ENCODE data around the gene CHD5.

The CHD5 gene

DNA sequence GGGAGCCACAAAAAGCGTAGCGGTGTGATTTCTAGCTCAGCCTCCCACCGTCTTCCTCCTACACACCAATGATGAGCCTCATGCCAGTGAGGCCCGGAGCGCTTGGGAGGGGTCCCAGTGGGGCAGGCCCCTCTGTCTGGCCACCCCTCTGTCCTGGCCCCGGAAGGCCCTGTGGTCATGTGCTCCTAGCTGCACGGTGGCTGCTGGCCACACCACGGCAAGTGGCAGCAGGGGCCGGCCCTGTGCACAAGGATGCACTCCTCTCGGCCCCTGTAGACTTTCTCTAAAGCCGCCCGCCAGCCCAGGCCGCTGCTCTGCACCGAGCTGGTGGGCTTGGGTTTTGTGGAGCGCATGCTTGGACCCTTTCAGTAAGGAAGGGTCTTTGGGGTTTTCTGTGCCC is 80.8 kb downstream of the CHD5 start:
- no peak for DNase-seq (ENCODE audit: low read depth, low spot score)
- H3K4me1 ChIP-seq (ENCODE audit: control insufficient read depth, insufficient read depth, low read length), result peaks cover 3% of the 10 kb centered on the region
- H3K36me3 ChIP-seq (ENCODE audit: control insufficient read depth, insufficient read depth, low read length), result no peaks in the 10 kb centered on the region
- H3K4me3 ChIP-seq (ENCODE audit: low read length), result no peak overlapping the region
- H3K9me3 ChIP-seq (ENCODE audit: control insufficient read depth, insufficient read depth, low read length), result no peaks in the 10 kb centered on the region
- H3K27me3 ChIP-seq (ENCODE audit: control insufficient read depth, insufficient read depth, low read length), result no peaks in the 10 kb centered on the region
- WGBS (ENCODE audit: insufficient coverage, insufficient read length), result no CpG with 5 or more reads among the region's 15 CpGs
- no peak overlapping the region for H3K27ac ChIP-seq (ENCODE audit: low read length)

DNA sequence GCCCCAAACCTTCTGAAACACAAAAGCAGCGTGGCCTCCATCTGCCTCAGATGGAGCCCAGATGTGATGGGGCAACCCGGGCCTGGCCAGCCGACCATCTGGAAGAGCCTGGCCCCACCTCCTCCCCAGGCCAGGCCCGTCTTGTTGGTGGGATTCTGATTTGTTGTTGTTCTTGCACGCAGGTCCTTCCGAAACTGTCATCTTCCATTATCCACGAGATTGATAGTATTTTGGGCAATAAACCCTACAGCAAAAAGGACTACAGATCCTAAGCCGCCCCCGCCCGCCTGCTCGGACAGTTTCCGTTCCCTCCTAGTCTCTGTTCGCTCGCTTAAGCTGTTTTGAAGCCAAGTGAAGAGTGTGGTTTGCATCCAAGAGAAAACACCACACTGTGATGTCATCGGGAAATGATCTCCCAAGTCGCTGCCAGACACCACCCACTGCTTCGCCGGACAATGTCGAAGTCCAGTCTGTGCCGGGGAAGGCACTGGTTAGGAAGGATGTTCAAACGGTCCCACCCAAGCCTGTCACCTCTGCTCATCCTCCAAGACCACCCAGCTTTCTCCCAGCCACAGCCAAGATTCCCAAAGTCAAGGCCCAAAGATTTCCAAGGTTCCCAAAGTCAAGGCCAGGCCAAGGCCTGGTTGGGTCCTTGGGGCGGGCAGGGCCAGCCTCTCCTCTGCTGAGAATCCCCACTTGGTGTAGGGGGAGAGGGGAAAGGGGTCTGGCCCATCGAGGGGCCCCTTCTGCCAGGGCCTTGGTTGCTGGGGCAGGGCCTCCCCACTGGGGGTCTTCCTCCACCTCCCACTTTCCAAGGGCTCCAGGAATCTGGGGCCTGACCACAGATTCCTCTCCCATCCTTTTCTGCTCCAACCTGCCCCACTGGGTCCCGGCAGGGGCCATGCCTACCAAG is 81.6 kb downstream of the CHD5 start:
- Histone ChIP-seq H3K36me3 (ENCODE audit: control insufficient read depth, insufficient read depth, low read length) (no peaks in the 10 kb centered on the region), H3K4me1 (ENCODE audit: control insufficient read depth, insufficient read depth, low read length) (peaks cover 3% of the 10 kb centered on the region), H3K27me3 (ENCODE audit: control insufficient read depth, insufficient read depth, low read length) (no peaks in the 10 kb centered on the region), H3K4me3 (ENCODE audit: low read length) (no peak overlapping the region), H3K27ac (ENCODE audit: low read length) (no peak overlapping the region), H3K9me3 (ENCODE audit: control insufficient read depth, insufficient read depth, low read length) (no peaks in the 10 kb centered on the region)
- no CpG with 5 or more reads among the region's 24 CpGs for WGBS (ENCODE audit: insufficient coverage, insufficient read length)
- no peak for DNase-seq (ENCODE audit: low read depth, low spot score)

DNA sequence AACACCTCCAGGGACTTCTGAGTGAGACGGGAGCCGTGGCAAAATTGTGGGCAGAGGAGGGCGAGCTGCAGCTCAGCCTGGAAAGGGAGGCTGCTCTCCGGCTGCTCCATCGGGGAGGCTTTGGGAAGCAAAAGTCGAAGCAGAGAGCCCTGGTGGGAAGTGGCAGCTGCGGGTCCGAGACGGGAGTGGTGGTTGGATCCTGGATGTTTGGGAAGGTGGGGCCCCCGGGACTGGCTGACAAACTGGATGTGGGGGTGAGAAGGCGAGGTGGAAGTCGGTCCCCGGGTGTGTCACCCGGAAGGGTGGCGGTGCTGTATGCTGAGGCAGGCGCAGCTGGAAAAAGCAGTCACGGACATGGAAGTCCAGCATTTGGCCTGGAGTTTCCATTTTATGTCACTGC is 82.3 kb downstream of the CHD5 start:
- H3K9me3 ChIP-seq (ENCODE audit: control insufficient read depth, insufficient read depth, low read length), result no peaks in the 10 kb centered on the region
- H3K27me3 ChIP-seq (ENCODE audit: control insufficient read depth, insufficient read depth, low read length), result no peaks in the 10 kb centered on the region
- no CpG with 5 or more reads among the region's 17 CpGs for WGBS (ENCODE audit: insufficient coverage, insufficient read length)
- no peaks in the 10 kb centered on the region for H3K36me3 ChIP-seq (ENCODE audit: control insufficient read depth, insufficient read depth, low read length)
- H3K4me1 ChIP-seq (ENCODE audit: control insufficient read depth, insufficient read depth, low read length), result peaks cover 3% of the 10 kb centered on the region
- no peak overlapping the region; the same call in 1 of the 2 replicates for H3K4me3 ChIP-seq (ENCODE audit: low read length)
- DNase-seq (ENCODE audit: low read depth, low spot score), result no peak
- H3K27ac ChIP-seq (ENCODE audit: low read length), result no peak overlapping the region

DNA sequence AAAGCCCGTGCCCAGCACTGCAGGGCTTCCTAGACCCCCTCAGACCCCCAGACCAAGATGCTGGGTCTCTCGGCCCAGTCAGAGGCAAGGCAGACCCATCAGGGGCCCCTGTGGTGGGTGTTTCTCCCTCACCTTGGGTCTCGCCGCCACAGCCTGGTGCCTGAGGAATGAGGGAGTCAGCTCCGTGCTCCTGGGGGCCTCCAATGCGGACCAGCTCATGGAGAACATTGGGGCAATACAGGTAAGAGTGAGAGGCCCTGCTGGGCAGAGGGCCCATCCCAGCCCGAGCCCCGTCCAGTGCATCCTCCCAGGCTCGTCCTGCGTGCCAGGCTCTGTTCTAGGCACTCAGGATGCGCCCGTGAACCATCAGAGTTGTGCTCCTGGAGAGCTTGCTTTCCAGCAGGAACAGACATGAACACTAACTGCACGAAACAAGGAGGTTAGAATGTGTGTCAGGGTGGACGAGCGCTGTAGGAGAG is 83.0 kb downstream of the CHD5 start:
- Histone ChIP-seq H3K36me3 (ENCODE audit: control insufficient read depth, insufficient read depth, low read length) (no peaks in the 10 kb centered on the region), H3K4me3 (ENCODE audit: low read length) (no peak overlapping the region), H3K27me3 (ENCODE audit: control insufficient read depth, insufficient read depth, low read length) (no peaks in the 10 kb centered on the region), H3K27ac (ENCODE audit: low read length) (no peak overlapping the region), H3K4me1 (ENCODE audit: control insufficient read depth, insufficient read depth, low read length) (peaks cover 1% of the 10 kb centered on the region; the same call in 1 of the 2 replicates), H3K9me3 (ENCODE audit: control insufficient read depth, insufficient read depth, low read length) (no peaks in the 10 kb centered on the region)
- WGBS (ENCODE audit: insufficient coverage, insufficient read length), result no CpG with 5 or more reads among the region's 15 CpGs
- no peak for DNase-seq (ENCODE audit: low read depth, low spot score)

DNA sequence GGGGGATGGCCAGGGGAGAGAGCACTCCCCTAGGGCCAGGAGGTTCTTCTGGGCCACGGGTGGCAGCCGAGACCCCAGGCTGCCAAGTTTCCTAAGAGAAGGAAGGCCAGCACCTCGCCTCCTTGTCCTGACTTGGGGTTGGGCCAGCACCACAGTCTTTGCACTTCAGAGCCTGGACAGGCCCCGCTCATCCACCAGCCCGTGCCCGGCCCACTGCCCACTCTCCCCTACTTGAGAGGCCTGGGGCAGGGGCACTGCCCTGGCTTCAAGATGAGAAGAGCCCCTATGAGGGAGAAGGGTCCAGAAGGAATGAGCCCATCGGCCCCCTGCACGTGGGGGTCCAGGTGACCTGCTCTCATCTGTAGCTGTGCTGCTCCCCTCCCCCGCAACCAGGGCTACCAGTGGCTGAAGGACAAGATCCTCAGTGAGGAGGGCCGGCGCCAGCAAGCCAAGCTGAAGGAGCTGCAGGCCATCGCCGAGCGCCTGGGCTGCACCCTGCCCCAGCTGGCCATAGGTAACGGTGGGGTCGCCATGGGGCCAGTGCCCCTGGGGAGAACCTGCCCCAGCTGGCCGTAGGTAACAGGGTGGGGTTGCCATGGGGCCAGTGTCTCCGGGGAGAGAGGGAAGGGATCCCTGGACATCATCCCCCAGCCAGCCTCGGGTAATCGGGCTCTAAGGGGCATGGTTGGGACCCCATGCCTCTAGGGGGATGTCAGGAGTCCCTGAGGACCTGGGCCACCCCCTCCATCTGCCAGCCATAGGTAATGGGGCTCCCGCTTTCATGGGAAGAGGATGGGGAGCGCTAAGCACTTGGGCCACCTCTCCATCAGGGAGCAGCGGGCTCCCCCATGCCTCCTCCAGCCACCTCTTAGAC is 83.6 kb downstream of the CHD5 start:
- DNase-seq (ENCODE audit: low read depth, low spot score), result no peak
- H3K36me3 ChIP-seq (ENCODE audit: control insufficient read depth, insufficient read depth, low read length), result no peaks in the 10 kb centered on the region
- H3K4me1 ChIP-seq (ENCODE audit: control insufficient read depth, insufficient read depth, low read length), result peaks cover 1% of the 10 kb centered on the region; the same call in 1 of the 2 replicates
- H3K4me3 ChIP-seq (ENCODE audit: low read length), result no peak overlapping the region
- no peaks in the 10 kb centered on the region for H3K9me3 ChIP-seq (ENCODE audit: control insufficient read depth, insufficient read depth, low read length)
- H3K27ac ChIP-seq (ENCODE audit: low read length), result no peak overlapping the region
- no CpG with 5 or more reads among the region's 23 CpGs for WGBS (ENCODE audit: insufficient coverage, insufficient read length)
- H3K27me3 ChIP-seq (ENCODE audit: control insufficient read depth, insufficient read depth, low read length), result no peaks in the 10 kb centered on the region

DNA sequence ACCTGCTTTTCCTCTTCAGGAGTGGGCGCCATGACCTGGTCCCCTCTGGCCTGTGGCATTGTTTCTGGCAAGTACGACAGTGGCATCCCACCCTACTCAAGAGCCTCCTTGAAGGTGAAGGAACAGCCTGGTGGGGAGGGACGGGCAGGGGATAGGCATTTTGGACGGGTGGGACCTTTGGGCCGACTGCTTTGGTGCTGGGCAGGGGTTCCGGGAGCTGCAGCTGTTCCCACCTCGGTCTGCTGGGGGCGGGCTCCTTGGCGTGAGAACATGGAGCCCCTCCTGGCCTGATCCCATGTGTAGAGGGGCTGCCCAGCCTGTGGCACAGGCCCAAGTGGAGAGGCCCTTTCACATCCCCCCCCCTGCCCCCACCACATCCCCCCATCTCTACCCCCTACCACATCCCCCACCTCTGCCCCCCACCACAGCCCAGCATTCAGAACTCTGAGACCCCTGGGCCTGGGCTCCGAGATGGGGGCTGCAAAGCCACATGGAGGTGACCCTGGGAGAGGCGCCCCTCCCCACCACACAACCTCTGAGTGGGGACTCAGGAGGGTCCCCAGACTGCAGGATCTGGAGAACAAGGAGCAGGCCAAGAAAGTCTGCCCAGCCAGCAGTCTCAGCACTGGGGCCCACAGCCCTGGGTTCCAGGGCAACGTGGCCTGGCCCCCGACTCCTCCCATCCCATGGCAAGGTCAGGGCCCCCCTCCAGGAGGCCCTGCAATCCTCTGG is 84.4 kb downstream of the CHD5 start:
- Histone ChIP-seq H3K9me3 (ENCODE audit: control insufficient read depth, insufficient read depth, low read length) (no peaks in the 10 kb centered on the region), H3K4me1 (ENCODE audit: control insufficient read depth, insufficient read depth, low read length) (peaks cover 1% of the 10 kb centered on the region; the same call in 1 of the 2 replicates), H3K36me3 (ENCODE audit: control insufficient read depth, insufficient read depth, low read length) (no peaks in the 10 kb centered on the region), H3K27me3 (ENCODE audit: control insufficient read depth, insufficient read depth, low read length) (no peaks in the 10 kb centered on the region), H3K27ac (ENCODE audit: low read length) (no peak overlapping the region), H3K4me3 (ENCODE audit: low read length) (no peak overlapping the region)
- WGBS (ENCODE audit: insufficient coverage, insufficient read length), result no CpG with 5 or more reads among the region's 13 CpGs
- DNase-seq (ENCODE audit: low read depth, low spot score), result no peak

DNA sequence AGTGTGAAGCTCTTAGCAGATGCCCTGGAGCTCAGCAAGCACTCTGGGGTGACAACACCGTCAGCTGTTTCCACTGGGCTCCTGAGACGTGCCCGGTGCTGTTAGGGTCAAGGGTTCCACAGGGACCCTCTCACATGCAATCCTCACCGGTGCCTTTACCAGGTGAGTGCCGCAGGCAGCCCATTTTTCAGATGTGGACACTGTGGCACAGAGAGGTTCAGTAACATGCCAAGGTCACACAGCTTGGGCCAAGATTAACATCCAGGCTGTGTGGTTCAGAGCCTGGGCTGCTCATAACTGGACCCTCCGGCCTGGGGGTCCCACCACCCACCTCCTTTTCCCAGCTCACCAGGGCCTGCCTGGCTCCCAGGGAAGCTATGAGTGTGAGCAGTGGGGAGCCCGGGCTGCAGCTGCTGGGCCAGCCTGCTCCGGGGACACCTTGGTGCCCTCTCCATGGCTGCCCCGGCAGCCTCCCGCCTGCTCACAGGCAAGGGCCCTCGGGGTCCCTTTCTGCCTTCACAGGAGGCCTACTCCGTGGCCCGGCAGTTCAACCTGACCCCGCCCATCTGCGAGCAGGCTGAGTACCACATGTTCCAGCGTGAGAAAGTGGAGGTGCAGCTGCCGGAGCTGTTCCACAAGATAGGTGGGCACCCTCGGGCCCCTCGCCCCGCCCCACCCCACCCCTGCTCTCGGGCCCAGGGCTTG is 85.2 kb downstream of the CHD5 start:
- no peaks in the 10 kb centered on the region for H3K36me3 ChIP-seq (ENCODE audit: control insufficient read depth, insufficient read depth, low read length)
- H3K9me3 ChIP-seq (ENCODE audit: control insufficient read depth, insufficient read depth, low read length), result no peaks in the 10 kb centered on the region
- WGBS (ENCODE audit: insufficient coverage, insufficient read length), result no CpG with 5 or more reads among the region's 21 CpGs
- no peak overlapping the region for H3K4me3 ChIP-seq (ENCODE audit: low read length)
- DNase-seq (ENCODE audit: low read depth, low spot score), result no peak
- H3K4me1 ChIP-seq (ENCODE audit: control insufficient read depth, insufficient read depth, low read length), result peaks cover 1% of the 10 kb centered on the region; the same call in 1 of the 2 replicates
- H3K27me3 ChIP-seq (ENCODE audit: control insufficient read depth, insufficient read depth, low read length), result no peaks in the 10 kb centered on the region
- H3K27ac ChIP-seq (ENCODE audit: low read length), result no peak overlapping the region

DNA sequence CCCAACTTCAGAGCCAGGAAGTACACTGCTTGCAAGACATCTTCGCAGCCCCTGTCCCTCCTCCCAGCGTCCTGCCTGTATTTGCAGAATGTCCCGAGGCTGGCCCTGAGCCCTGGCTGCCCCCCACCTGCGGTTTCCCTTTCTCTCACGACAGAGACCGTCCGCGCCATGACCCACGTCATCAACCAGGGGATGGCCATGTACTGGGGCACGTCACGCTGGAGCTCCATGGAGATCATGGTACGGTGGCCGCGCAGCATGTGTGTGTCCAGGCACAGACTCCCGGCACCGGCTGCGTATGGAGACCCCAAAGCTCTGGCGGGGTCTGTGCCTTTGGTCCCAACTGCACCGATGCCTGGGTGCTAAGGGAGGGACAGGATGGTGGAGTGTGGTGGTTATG is 85.9 kb downstream of the CHD5 start:
- H3K36me3 ChIP-seq (ENCODE audit: control insufficient read depth, insufficient read depth, low read length), result no peaks in the 10 kb centered on the region
- H3K27ac ChIP-seq (ENCODE audit: low read length), result no peak overlapping the region
- no peak for DNase-seq (ENCODE audit: low read depth, low spot score)
- H3K4me3 ChIP-seq (ENCODE audit: low read length), result no peak overlapping the region
- WGBS (ENCODE audit: insufficient coverage, insufficient read length), result no CpG with 5 or more reads among the region's 19 CpGs
- no peaks in the 10 kb centered on the region for H3K27me3 ChIP-seq (ENCODE audit: control insufficient read depth, insufficient read depth, low read length)
- no peaks in the 10 kb centered on the region for H3K4me1 ChIP-seq (ENCODE audit: control insufficient read depth, insufficient read depth, low read length)
- H3K9me3 ChIP-seq (ENCODE audit: control insufficient read depth, insufficient read depth, low read length), result no peaks in the 10 kb centered on the region

DNA sequence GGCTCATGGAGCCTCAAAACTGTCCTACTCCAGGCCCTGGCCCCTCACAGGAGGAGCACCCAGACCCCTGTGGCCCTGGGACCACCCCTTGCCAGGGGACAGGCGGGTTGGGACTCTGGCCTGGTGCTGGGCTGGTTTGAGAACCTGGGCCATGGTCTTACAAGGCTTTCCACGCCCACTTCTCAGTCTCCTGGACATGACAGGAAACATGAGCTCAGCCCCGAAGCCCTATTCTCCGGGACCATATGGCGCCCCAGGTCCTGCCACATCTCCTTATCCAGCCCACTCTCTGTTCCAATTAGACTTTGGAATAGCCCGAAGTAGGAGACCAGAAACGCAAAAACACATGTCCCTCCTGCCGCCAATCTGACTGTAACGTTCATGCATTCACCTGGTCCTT is 86.5 kb downstream of the CHD5 start:
- H3K36me3 ChIP-seq (ENCODE audit: control insufficient read depth, insufficient read depth, low read length), result no peaks in the 10 kb centered on the region
- no peaks in the 10 kb centered on the region for H3K4me1 ChIP-seq (ENCODE audit: control insufficient read depth, insufficient read depth, low read length)
- H3K4me3 ChIP-seq (ENCODE audit: low read length), result no peak overlapping the region
- H3K27ac ChIP-seq (ENCODE audit: low read length), result no peak overlapping the region
- H3K9me3 ChIP-seq (ENCODE audit: control insufficient read depth, insufficient read depth, low read length), result no peaks in the 10 kb centered on the region
- WGBS (ENCODE audit: insufficient coverage, insufficient read length), result no CpG with 5 or more reads among the region's 9 CpGs
- H3K27me3 ChIP-seq (ENCODE audit: control insufficient read depth, insufficient read depth, low read length), result no peaks in the 10 kb centered on the region
- no peak for DNase-seq (ENCODE audit: low read depth, low spot score)

All from iPS DF 6.9 (cell line).